Renal cortex interstitium (tissue), 15 donors: Measurements from ENCODE around the gene REG4. TPM values are rescaled to one million over a fixed set of nuclear protein-coding genes. Genes with fewer than 3 reads are reported as not detected.
"Not testable (repeated sequence)": the region's sequence is repeated elsewhere in the genome, so short reads cannot be mapped to it uniquely, and the experiment has no call there.

Source experiments
- DNase-seq, 11 donors: peaks; one replicate each; pipeline ENCODE4 v3.0.0-alpha.2; 2013; ENCODE audit warnings: low read depth in 9 of 11, low spot score in 4 of 11; ENCODE audit errors: extremely low read depth in 1 of 11
- long read RNA-seq, 16 experiments: transcript quantifications; one replicate each; lab custom pipeline, GENCODE V29; 2026
- polyA plus RNA-seq, 3 donors: library from polyadenylated mRNA; unstranded; fragments of 120-200 nt; gene quantifications; one replicate each; pipeline ENCODE4 v1.2.1, GENCODE V29; 2013; ENCODE audit not compliant: insufficient read length in 3 of 3

The REG4 gene
- polyA plus RNA-seq: 1 to 10 TPM in 1 of 3 donors, under 1 TPM in 2; 0.58 to 1.7 (median 0.85) TPM
- long read RNA-seq, donor 1: 0 reads
- long read RNA-seq, donor 2: 0 reads
- long read RNA-seq, donor 3: 0 reads
- long read RNA-seq, donor 4: 0 reads
- long read RNA-seq, donor 5: 0 reads
- long read RNA-seq, donor 6: 0 reads
- long read RNA-seq, donor 7: 0 reads
- long read RNA-seq, donor 8: 0 reads
- long read RNA-seq, donor 9, partial matches to known transcripts: 0 of 1 reads
- long read RNA-seq, donor 9, other reads (novel, unspliced or antisense): 0 of 1 reads
- long read RNA-seq, donor 10: 0 reads
- long read RNA-seq, donor 11: 0 reads
- long read RNA-seq, donor 12, partial matches to known transcripts: 0 of 2 reads
- long read RNA-seq, donor 12, other reads (novel, unspliced or antisense): 0 of 2 reads
- long read RNA-seq, donor 13: 0 reads
- long read RNA-seq, donor 14: 0 reads
- long read RNA-seq, donor 15: 0 reads
- long read RNA-seq, donor 16, partial matches to known transcripts: 0 of 1 reads
- long read RNA-seq, donor 16, other reads (novel, unspliced or antisense): 0 of 1 reads

- DNase-seq: no peak
Observed at GRCh38 chr1:119811387-119811786, at the start of gene REG4. TSS of gene REG4 (minus strand) at chr1:119811460. CDS start at chr1:119808769, 2,691 bp downstream.

GRCh38 chr1:119859647-119860046 is 48.4 kb upstream of the REG4 start:
- DNase-seq: no peak

GRCh38 chr1:119858556-119859214 is 47.4 kb upstream of the REG4 start:
- not testable (repeated sequence) for DNase-seq

DNA sequence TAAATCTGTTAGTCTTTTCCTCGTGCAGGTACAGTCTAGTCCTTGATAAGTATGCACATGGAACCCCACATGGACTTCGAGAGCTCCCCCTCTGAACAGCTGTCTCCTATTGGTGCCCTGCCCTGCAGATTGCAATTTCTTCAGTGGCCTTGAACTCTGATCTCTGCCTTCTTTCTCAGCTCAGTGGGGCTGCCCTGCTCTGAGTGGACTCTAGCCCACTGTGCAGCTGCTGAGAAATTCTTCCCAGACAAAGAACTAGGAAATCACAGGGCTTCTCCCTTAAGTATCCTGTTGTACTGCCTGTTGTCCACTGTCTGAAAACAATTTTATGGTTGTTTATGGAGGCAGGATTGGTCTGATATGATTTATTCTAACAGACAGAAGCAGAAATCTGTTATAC is 46.9 kb upstream of the REG4 start:
- DNase-seq: no peak

DNA sequence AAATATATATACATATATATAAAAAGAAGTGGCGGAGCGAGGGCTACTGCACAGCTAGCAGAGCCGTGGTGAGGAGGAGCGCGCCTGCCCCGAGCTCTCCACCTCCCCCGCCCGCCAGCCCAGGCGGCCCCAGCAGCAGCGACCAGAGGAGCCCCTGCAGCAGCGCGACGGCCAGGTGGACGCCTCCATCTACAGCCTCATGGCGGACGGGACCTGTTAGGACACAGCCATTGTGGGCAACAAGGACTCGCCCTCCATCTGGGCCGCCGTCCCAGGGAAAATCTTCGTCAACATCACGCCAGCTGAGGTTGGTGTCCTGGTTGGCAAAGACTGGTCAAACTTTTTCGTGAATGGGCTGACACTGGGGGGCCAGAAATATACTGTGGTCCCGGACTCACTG is 41.9 kb upstream of the REG4 start:
- no peak for DNase-seq

DNA sequence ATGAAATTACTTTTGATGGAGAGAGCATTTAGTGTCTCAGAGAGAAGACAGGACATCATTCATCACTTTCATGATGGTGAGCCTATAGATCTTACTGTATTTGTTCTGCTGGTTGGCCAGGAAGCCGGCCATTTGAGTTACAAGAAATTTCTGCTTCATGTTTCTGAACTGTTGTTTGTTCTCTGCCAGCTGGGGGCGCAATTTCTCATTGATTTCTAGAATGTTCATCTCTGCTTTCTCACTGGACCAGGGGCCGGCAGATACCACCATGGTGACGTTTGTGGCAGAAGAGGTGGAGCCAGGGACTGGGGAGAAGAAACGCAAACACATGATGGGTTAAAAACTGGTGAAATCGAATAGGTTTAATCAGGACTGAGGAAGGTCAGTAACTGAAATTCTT is 32.9 kb upstream of the REG4 start:
- DNase-seq: not testable (repeated sequence)

- DNase-seq: no peak
Observed at GRCh38 chr1:119841306-119841705, 30.0 kb upstream of the REG4 start.

DNA sequence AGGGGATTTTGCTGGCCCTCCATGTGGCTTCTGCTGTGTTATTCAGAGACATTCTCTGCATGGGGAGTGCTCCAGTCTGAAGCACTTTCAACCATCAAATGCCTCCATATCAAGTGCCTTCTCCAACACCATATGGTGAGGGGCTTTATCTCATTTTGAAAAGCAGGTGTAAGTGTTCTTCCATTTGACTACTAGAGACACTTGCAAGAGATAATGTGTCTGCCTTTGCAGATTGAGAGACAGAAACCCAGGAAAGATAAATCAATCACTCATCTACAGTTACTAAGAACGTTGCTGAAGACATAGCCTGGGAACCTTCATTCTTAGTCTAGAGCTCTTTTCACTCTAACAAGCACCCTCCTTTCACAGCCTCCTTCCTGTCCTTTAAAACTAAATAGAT is 29.5 kb upstream of the REG4 start:
- no peak for DNase-seq

DNA sequence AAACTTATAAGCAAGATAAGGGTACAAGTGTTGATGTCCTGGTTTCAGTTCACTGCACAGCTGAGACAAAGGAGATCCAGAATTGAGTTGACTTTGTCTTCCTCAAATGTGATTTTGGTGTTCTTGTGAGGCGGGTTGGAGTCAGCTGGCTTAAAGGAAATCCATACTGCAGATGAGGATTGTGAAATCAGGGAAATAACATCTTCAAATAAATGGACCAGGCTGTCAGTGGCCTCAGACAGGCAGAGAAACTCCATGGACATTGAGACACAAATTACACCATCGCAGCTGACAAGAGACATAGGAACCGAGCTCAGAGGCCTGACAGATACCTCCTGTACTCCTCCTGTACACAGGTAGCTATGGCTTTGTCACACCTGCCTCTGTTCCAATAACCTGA is 27.0 kb upstream of the REG4 start:
- no peak for DNase-seq

GRCh38 chr1:119834990-119835389 is 23.7 kb upstream of the REG4 start:
- DNase-seq: no peak

DNA sequence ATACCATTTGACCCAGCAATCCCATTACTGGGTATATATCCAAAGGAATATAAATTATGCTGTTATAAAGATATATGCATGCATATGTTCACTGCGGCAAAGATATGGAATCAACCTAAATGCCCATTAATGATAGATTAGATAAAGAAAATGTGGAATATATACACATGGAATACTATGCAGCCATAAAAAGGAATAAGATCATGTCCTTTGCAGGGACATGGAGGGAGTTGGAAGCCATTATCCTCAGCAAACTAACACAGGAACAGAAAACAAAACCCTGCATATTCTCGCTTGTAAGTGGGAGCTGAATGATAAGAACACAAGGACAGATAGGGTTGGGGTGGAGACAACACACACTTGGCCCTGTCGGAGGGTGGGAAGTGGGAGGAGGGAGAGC is 19.8 kb upstream of the REG4 start:
- DNase-seq: no peak

DNA sequence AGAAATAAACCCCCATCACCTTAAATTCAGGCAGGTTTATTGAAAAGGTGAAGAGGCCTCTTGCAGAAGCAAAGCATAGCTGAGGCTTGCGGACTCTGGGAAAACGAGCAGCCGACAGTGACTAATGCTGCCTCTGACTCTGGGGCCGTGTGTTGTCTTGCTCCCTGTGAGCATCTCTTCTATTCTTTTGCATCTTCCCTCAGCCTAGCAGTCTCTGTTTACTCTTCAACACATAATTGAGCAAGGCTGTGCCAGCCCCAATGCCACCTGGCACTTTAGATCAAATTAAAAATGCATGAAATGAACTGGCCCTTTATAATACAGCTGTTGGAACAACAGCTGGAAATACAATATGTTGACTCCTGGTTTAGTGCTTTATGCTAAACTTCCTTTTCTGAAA is 18.4 kb upstream of the REG4 start:
- peak in 2 of 11 donors; percentile 2 to 19 for DNase-seq

GRCh38 chr1:119829006-119829405 is 17.7 kb upstream of the REG4 start:
- DNase-seq: peak in 4 of 11 donors; percentile 10 to 40 (median 32)

GRCh38 chr1:119828266-119828665 is 17.0 kb upstream of the REG4 start:
- peak in 2 of 11 donors; percentile 14 to 23 for DNase-seq

GRCh38 chr1:119827010-119827409 is 15.8 kb upstream of the REG4 start:
- DNase-seq: no peak

DNA sequence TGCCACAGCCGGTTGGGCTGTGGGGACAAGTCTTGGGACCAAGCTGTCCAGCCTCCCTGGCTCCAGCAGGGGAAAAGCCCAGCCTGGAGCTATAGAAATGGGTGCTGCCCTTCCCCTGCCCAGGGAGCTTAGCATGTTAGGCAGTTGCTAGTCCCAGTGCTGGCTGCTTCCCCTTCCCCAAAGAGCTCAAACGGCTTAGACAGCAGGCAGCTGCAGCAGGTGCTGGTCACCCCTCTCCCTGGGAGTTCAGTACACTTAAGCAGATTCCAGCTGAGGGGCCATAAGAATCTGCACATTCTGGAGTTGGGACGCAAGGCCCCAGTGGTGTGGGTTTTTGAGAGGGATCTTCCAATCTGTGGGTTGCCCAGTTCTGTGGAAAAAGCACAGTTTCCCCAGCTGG is 11.1 kb upstream of the REG4 start:
- no peak for DNase-seq

- no peak for DNase-seq
Observed at GRCh38 chr1:119818181-119818580, 6.9 kb upstream of the REG4 start.

- DNase-seq: no peak
Observed at GRCh38 chr1:119816407-119816806, 5.1 kb upstream of the REG4 start.

GRCh38 chr1:119815928-119816327 is 4.7 kb upstream of the REG4 start:
- DNase-seq: no peak

DNA sequence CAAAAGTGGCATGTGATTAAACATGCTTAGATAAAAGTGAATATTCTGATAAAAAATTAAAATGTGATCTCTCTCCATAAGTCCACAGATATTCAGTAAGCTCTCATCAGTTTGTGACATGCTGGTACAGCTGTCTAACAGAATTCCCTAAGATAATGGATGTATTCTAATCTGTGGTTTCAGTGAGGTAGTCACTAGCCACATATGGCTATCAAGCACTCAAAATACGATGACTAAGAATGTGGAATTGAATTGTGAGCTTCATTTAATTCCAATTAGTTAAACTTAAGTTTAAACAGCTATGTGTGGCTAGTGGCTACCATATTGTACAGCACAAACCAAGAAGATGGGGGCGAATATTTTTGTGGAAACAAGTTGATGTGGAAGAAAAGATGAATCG is 4.1 kb upstream of the REG4 start:
- DNase-seq: no peak
